Measurements from ENCODE around the gene TAGLN2. TPM values are rescaled to one million over a fixed set of nuclear protein-coding genes. Genes with fewer than 3 reads are reported as not detected.

TAGLN2 gene
- total RNA-seq, 4 donors from 2014 or later, result 242 to 569 (median 258) TPM

GRCh38 chr1:159957824-159958268 is 32.5 kb upstream of the TAGLN2 start:
- no peak for TF ChIP-seq CTCF (IDR thresholded peaks at IDR 0.05)
- no peak for DNase-seq (ENCODE audit: low spot score)
- ATAC-seq (ENCODE audit: low FRiP score), result no peak

DNA sequence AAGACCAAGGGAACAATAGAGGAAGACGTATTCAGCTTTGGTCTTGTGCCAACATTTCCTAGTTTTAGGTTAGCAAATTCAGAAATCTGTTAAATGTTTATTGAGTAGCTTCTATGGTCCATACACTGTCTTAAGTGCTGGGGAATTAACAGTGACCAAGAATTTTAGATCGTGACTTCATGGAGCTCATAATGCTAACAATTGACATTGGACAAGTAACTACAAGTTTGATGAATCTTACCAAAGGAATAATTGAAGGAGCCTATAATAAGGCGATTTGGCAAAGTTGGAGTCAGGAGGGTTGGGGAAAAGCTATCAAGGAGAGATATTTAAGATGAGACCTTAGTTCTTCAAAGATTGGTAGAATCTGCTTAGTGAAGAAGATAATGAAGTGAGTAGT is 30.1 kb upstream of the TAGLN2 start:
- ATAC-seq (ENCODE audit: low FRiP score) (no peak), DNase-seq (ENCODE audit: low spot score) (no peak)
- TF ChIP-seq CTCF (IDR thresholded peaks at IDR 0.05), result no peak

DNA sequence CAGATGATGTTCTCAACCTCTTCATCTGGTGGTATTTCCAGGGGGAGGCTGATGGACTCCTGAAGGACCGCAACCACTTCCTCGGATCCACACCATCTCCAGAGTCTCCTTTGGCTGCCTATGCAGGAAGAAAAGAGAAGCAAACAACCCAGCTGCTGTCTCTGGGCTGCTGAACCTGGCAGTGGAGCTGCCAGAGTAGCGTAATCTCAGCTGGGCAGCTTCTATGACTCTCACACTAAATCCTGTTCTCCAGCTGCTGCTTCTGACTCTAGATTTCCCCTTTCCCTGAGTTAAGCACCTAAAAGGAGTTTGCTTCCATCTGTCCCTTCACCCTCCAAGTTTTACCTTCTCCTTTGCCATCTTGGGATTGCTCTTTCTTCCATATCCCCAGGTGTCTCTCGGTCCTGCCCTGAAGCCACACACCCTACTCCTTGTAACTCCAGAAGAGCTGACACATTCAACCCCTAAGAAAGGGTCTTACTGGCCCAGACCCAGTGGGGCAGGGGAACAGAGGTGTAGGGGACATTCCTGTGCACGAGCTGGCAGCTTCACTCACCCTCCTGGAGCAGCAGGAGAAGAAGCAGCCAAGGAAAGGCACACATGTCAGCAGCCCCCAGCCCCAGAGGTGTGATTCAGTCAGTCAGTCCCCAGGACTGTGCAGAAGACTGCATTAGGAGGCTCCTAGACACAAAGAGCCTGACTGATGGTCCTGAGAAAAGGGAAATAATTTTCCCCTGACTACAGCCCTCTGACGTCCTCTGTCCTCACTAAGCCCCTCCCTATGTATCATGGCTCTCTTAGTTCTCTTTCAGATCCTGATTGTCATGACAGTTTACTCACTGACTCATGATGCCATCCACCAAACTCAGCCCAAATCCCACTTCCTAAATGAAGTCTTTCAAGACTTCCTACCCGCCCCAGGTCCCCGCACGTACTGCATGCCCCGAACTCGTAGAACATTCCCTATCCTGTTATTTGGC is 28.5 kb upstream of the TAGLN2 start, which contains the start of gene SLAMF9:
TSS of gene SLAMF9 (minus strand) at position 702 of the 980 bp plus-strand sequence. CDS start at position 602, 100 bp downstream.
- TF ChIP-seq CTCF (IDR thresholded peaks at IDR 0.05), result no peak
- ATAC-seq (ENCODE audit: low FRiP score) (no peak), DNase-seq (ENCODE audit: low spot score) (no peak)

- no peak for TF ChIP-seq CTCF (IDR thresholded peaks at IDR 0.05)
- DNase-seq (ENCODE audit: low spot score) (no peak), ATAC-seq (ENCODE audit: low FRiP score) (no peak)
Measured at GRCh38 chr1:159952932-159953331, 27.6 kb upstream of the TAGLN2 start.

DNA sequence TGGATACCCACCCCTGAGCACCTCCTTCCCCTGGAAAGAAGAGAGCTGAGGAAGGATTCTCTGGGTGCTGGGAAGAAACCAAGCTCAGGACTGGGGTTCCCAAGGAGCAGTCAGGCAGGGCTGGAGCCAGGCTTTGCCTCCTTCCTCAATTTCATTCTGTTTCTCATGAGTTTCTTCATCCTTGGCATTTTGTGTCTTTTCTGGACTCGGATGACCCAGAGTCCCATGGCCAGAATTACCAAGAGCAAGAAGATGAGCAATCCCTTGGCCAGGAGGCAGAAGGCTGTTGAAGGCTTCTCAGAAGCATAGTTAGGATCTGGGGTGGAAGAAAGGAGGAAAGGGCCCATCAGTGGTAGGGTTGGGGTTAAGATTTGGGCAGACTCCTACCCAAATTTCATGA is 26.2 kb upstream of the TAGLN2 start:
- ATAC-seq (ENCODE audit: low FRiP score) (no peak), DNase-seq (ENCODE audit: low spot score) (no peak)
- TF ChIP-seq CTCF (IDR thresholded peaks at IDR 0.05), result no peak

DNA sequence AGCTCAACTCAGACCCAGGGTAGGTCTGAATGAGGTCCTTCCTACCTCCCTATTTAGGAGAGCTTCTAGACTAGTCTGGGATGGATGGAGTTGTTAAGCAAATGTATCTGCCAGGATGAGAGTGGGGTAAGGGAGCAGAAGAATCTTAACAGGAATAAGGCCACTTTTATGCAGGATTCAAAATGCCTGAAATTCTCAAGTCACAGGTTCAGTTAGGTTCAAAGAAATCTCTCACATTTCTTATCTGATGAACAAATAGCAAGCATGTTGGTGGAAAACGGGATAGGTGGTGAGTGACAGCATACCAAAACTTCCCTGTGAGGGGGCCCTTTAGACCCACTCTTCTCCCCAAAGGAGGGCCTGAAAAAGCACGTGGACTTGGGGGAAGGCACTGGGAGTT is 25.7 kb upstream of the TAGLN2 start:
- DNase-seq (ENCODE audit: low spot score), result no peak
- no peak for ATAC-seq (ENCODE audit: low FRiP score)
- TF ChIP-seq CTCF (IDR thresholded peaks at IDR 0.05), result no peak

DNA sequence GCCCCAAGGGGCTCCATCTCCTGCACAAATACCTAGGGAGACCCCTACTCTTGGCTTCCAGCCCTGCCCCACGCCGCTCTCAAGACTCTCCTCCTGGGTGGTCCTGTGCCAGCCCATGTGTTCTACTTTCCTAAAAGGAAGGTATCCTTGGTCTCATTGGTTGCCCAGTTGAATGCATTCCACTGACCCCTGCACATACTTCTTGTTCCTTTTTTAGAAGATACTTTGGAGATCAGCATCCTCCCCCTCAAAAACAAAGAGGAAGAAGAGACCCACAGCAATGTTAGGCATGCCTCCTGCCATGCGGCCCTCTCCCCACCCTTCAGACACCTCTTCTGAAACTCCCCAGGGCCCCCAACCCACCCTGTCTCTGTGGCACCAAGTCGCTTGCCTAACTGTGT is 24.7 kb upstream of the TAGLN2 start:
- ATAC-seq (ENCODE audit: low FRiP score) (no peak), DNase-seq (ENCODE audit: low spot score) (no peak)
- TF ChIP-seq CTCF (IDR thresholded peaks at IDR 0.05), result no peak
